GM18505 (cell line): ENCODE results near the gene CACNA1E.

Source experiments
- ATAC-seq: cut with Tn5 transposase; IDR thresholded peaks from one replicate; pipeline ENCODE4 v1.9.1; 2021; ENCODE audit not compliant: unreplicated experiment
- POLR2A ChIP-seq: IDR thresholded peaks from 4 replicates; pipeline ENCODE4 v1.6.1; 2011; ENCODE audit warnings: borderline replicate concordance; ENCODE audit not compliant: insufficient read depth, insufficient read length; ENCODE audit errors: extremely low read depth

CACNA1E gene

GRCh38 chr1:181746224-181746623 is 262.9 kb downstream of the CACNA1E start:
- no peak for ATAC-seq
- no peak for TF ChIP-seq POLR2A

DNA sequence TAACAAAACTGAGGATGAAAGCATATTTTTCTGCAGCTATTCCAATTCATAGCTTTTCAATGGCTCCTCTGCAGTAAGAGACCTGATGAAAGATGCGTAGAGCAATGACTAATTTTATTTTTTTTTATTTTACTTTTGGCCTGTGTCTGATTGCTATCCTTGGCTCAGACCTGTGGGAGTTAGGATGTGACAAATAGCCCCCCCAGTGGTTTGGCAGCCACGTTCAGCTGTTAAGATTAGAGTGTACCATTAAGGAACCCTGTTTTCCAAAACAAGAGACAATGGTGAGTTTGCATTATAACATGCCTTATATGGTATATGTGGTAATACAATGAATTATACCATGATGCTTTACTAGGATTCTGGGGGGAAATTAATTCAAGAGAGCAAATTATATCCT is 264.7 kb downstream of the CACNA1E start:
- TF ChIP-seq POLR2A, result no peak
- no peak for ATAC-seq

GRCh38 chr1:181754103-181754502 is 270.8 kb downstream of the CACNA1E start:
- no peak for ATAC-seq
- no peak for TF ChIP-seq POLR2A

DNA sequence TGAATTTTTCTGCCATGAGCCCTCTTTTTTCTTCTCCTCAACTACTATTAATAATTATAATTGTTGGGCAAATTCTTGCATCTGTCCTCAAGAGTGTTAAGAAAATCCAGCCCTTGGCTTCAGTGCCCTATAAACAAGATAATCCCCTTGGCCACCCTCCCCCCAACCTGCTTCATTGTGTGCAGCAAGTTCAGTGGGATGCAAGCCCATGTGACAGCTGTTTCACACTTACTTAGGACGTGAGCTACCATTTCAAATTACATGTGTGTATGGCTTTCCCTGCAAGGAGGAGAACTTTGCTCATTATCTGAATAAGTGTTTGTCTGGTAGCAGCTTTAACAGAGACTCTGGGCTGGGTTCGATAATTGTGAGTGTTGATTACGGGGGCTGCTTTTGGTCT is 276.2 kb downstream of the CACNA1E start:
- TF ChIP-seq POLR2A, result no peak
- ATAC-seq, result no peak

DNA sequence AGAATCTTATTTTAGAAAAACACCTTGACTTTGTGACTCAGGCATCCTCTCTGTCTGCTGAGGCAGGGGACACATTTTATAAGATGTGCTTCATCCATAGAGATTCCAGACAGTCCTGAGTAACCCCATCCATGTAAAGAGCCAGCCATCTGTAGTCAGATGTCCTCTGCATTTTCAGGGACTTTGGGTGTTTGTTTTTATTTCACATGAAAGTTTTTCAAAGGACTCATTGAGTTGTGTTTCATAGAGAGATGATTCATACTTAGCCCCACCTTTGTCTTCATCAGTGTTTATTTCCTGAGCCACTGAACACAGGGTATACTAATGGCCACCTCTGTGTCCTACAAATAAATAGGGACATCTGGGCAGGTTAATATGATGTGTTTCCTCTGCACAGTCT is 280.4 kb downstream of the CACNA1E start:
- ATAC-seq, result no peak
- no peak for TF ChIP-seq POLR2A

DNA sequence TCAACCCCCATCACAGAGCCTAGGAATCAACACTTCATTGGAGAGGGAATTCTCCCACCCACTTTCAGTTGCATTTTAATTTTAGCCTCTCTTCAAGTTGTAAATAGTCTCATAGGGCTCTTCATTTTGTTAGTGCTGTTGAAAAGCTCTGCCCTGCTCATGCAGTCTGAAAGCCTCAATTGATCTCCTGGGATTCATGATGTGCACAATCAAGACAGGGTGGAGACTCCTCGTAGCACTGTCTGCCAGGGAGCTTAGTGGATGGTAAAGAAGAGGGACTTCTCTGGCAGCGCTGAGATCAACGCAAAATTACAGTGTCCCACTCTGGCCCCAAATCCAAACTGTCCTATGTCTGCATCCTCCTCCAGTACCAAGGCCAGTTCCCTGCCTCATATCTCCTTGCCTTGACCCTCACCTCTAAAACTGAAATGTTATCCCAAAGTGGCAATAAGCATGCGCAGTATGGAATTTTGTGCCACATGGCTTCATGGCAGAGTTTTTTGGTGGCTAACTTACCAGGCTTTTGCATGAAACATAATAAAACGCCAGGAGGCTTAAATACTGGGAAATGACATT is 282.2 kb downstream of the CACNA1E start:
- ATAC-seq, result no peak

GRCh38 chr1:181767001-181767708 is 283.8 kb downstream of the CACNA1E start:
- ATAC-seq, result no peak
- TF ChIP-seq POLR2A, result no peak

More for the DNA sequence above, 282.2 kb downstream of the CACNA1E start:
- no peak for TF ChIP-seq POLR2A

DNA sequence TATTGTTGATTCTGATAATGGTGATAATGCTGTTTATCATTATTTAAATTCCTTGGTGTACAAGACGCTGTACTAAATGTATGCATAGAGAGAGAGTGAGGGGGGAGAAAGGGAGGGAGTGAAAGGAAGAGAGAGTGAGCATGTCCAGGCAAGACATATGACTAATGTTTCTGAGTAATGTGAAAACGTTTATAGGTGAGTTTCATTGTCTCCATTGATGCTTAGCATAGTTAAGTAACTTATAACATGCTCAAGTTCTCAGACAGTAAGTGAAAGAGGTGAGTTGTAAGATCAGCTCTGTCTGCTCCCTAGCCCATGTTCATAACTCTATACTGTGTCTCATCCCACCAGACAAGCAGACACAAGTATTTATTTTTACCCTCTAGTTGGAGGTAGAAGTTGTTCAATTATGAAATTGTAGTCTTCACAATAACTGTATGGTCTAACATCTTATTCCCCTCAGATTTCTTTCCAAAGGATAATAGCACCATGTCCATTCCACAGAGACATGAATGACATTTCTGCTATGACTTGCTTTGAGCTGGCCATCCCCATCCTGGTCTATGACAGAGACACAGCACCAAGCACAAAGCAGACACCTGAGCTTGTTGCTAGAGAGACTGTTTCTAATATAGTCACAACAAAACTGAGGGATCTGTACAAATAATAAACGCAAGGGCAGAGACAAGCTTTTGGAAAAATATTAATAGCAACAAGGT is 285.1 kb downstream of the CACNA1E start:
- ATAC-seq, result no peak

DNA sequence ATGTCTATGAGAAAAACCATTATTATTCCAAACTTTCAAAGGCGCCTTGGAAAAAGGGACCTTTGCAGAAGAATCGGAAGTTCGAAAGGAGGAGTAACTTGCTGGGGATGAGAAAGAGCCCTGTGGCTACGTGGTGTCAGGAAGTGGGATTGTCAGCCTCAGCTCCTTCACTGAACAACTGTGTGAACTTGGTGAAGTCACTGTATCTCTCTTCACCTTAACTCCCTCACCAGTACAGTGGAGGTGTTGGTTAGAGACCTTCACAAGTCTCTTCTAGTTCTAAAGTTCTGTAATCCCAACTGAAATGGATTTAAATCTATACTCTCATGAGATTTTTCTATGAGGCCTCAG is 285.6 kb downstream of the CACNA1E start:
- no peak for ATAC-seq
- no peak for TF ChIP-seq POLR2A

More for the DNA sequence above, 285.1 kb downstream of the CACNA1E start:
- no peak for TF ChIP-seq POLR2A

GRCh38 chr1:181769846-181770245 is 286.5 kb downstream of the CACNA1E start:
- ATAC-seq, result no peak
- no peak for TF ChIP-seq POLR2A

- no peak for TF ChIP-seq POLR2A
Observed at GRCh38 chr1:181772714-181773113, 289.4 kb downstream of the CACNA1E start.

GRCh38 chr1:181776044-181776443 is 292.7 kb downstream of the CACNA1E start:
- TF ChIP-seq POLR2A, result no peak
- ATAC-seq, result no peak

More at GRCh38 chr1:181772714-181773113, 289.4 kb downstream of the CACNA1E start:
- no peak for ATAC-seq

DNA sequence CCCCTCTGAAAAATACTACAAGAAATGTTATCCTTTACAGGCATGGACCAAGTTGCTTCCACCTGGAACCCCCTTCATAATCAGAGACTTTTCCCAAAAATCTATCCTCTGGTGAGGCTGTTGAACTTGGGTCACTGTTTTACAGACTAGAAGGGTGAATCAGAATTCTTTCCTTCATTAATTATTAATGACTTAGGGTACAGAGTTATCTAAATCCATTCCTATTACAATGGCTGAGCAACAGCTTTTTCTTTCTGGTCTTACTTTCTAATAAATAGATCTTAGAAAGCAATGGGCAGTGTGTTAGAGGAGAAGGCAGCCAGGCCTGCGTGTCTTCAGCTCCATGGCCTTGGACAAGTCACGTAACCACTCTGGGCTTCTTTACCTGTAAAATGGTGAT is 294.0 kb downstream of the CACNA1E start:
- no peak for TF ChIP-seq POLR2A
- no peak for ATAC-seq

DNA sequence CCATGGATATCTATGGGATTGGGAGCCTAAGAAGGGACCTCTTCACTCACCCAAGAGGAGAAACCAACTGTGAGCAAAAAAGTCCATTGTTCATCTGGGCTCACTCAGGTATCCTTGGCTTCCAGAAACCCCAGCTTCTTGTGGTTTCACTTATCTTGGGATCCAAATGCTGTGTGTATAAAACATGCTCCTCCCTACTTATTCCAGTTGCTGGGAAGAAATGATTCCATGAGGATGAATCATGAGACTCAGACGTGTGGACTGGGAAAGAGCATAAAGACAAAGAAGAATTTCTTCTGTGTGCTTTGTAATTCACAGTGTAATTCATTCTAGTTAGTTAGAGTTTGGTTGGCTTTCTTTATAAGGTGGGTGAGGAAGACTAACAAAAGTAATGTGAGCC is 294.5 kb downstream of the CACNA1E start:
- no peak for TF ChIP-seq POLR2A
- ATAC-seq, result no peak

DNA sequence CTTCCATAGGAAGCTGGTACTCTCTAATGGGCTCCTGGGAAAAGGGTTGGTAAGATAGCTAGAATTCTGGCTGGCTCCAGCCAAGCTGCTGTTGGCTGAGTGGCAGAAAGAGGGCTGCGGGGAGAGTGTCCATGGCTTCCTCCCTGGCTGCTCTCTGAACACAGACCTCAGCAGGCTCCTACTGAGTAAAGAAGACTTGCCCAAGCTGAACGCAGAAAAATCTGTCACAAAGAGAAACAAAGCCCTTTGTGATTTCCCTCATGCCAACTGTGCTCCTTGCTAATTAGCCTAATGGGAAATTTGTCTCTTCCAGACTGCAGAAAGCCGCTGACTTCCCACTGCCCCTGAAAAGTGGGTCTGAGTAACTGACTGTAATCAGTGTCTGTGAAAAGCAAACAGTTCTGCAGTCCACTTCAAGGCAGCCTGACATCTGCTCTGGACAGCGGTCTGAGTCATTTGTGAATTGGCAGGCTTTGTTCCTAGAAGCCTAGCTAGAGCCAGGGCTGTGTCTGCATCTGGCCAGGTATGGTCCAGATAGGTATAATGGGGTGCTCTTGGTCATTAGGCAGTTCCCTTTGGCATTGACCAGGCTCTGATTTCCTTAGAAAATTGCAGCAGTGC is 295.4 kb downstream of the CACNA1E start:
- ATAC-seq, result no peak
- no peak for TF ChIP-seq POLR2A

DNA sequence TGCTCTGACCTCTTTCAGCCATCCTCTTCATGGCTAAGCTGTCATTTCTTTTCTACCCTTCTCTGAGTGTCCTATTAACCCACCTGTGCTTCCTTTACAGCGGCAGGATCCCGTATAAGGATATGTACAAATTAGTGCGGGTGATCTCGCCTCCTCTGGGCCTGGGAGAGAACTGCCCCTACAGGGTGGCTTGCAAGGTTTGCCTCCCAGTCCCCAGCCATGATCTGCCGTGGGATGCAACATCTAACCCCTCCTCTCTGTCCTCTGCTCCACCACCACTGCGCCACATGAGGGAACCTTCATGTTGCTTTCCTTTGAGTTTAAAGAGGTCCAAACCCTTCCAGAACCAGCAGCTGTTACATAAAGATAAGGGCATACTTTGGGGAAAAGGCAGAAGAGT is 296.0 kb downstream of the CACNA1E start:
- TF ChIP-seq POLR2A, result no peak
- ATAC-seq, result no peak
